WTC11 (cell line): ENCODE results near the gene ZNF415. TPM values are rescaled to one million over a fixed set of nuclear protein-coding genes. Genes with fewer than 3 reads are reported as not detected.

Experiments
- ATAC-seq: fragments of 200-7000 bp; cut with Tn5 transposase; 2 replicates; pipeline ENCODE4 v1.10.0; 2021; ENCODE audit warnings: mild to moderate bottlenecking, moderate library complexity
- CTCF ChIA-PET: fragments of 300-600 bp; sonication (Branson Sonifier 250); formaldehyde crosslinking; loops from one replicate; lab custom pipeline; 2021; ENCODE audit warnings: antibody characterized with exemption; lab: Charles Lee
- POLR2A ChIA-PET: fragments of 350-600 bp; sonication (Branson Sonifier 250); formaldehyde crosslinking; loops from one replicate; lab custom pipeline; 2021; ENCODE audit warnings: antibody characterized with exemption; lab: Charles Lee
- DNase-seq: peaks from one replicate; pipeline ENCODE4 v3.0.0; 2021; ENCODE audit warnings: low spot score
- H3K27ac Mint-ChIP-seq: 2 replicates; pipeline ENCODE4 v1.8.0; 2021; ENCODE audit warnings: mixed read lengths
- H3K27me3 Mint-ChIP-seq: 2 replicates; pipeline ENCODE4 v1.8.0; 2021; ENCODE audit warnings: low read depth, mild to moderate bottlenecking, moderate library complexity, mixed read lengths
- H3K36me3 Mint-ChIP-seq: 2 replicates; pipeline ENCODE4 v1.8.0; 2021; ENCODE audit warnings: mixed read lengths
- H3K4me1 Mint-ChIP-seq: 2 replicates; pipeline ENCODE4 v1.8.0; 2022; ENCODE audit warnings: mixed read lengths
- H3K4me3 Mint-ChIP-seq: 2 replicates; pipeline ENCODE4 v1.8.0; 2021; ENCODE audit warnings: mild to moderate bottlenecking, moderate library complexity, mixed read lengths
- H3K9me3 Mint-ChIP-seq: 2 replicates; pipeline ENCODE4 v1.8.0; 2021; ENCODE audit warnings: mixed read lengths
- ATF1 ChIP-seq: sonication (generic); formaldehyde crosslinking; IDR thresholded peaks from 2 replicates; pipeline ENCODE4 v1.8.1; 2023; ENCODE audit warnings: mild to moderate bottlenecking, moderate library complexity, missing genetic modification reagents
- CREB1 ChIP-seq: sonication (generic); formaldehyde crosslinking; IDR thresholded peaks from 2 replicates; pipeline ENCODE4 v1.8.0; 2023; ENCODE audit warnings: mild to moderate bottlenecking, missing genetic modification reagents
- ELF4 ChIP-seq: sonication (generic); formaldehyde crosslinking; IDR thresholded peaks from 2 replicates; pipeline ENCODE4 v1.8.1; 2022; ENCODE audit warnings: low read depth, mild to moderate bottlenecking, moderate library complexity, missing genetic modification reagents
- FOXK1 ChIP-seq: sonication (generic); formaldehyde crosslinking; IDR thresholded peaks from 2 replicates; pipeline ENCODE4 v1.8.0; 2022; ENCODE audit warnings: mild to moderate bottlenecking, moderate library complexity, missing genetic modification reagents
- HMGA2 ChIP-seq: fragments of 250-450 bp; sonication (Bioruptor Pico); IDR thresholded peaks from 2 replicates; pipeline ENCODE4 v1.4.0; 2021; ENCODE audit warnings: mild to moderate bottlenecking, moderate library complexity
- MXD4 ChIP-seq: fragments of 250-450 bp; sonication (Bioruptor Pico); IDR thresholded peaks from 2 replicates; pipeline ENCODE4 v1.8.0; 2021; ENCODE audit warnings: mild to moderate bottlenecking, moderate library complexity, borderline replicate concordance
- NFATC4 ChIP-seq: fragments of 250-450 bp; sonication (Bioruptor Pico); IDR thresholded peaks from 2 replicates; pipeline ENCODE4 v1.9.0; 2021; ENCODE audit warnings: mild to moderate bottlenecking
- NFE2L1 ChIP-seq: sonication (generic); formaldehyde crosslinking; IDR thresholded peaks from 2 replicates; pipeline ENCODE4 v1.8.1; 2023; ENCODE audit warnings: missing genetic modification reagents
- NFYB ChIP-seq: sonication (generic); formaldehyde crosslinking; conservative IDR thresholded peaks from 2 replicates; pipeline ENCODE4 v1.8.0; 2022; ENCODE audit warnings: low read depth, missing genetic modification reagents
- RORB ChIP-seq: fragments of 250-450 bp; sonication (Bioruptor Pico); IDR thresholded peaks from 2 replicates; pipeline ENCODE4 v1.9.0; 2021; ENCODE audit warnings: mild to moderate bottlenecking
- SP1 ChIP-seq: sonication (generic); formaldehyde crosslinking; conservative IDR thresholded peaks from 2 replicates; pipeline ENCODE4 v1.8.1; 2022; ENCODE audit warnings: missing genetic modification reagents
- ZNF263 ChIP-seq: sonication (generic); formaldehyde crosslinking; IDR thresholded peaks from 2 replicates; pipeline ENCODE4 v1.8.1; 2022; ENCODE audit warnings: low read depth, mild to moderate bottlenecking, moderate library complexity, missing genetic modification reagents
- ZNF396 ChIP-seq: fragments of 250-450 bp; sonication (Bioruptor Pico); IDR thresholded peaks from 2 replicates; pipeline ENCODE4 v1.8.0; 2021; ENCODE audit warnings: mild to moderate bottlenecking, moderate library complexity, borderline replicate concordance
- ZNF416 ChIP-seq: fragments of 250-450 bp; sonication (Bioruptor Pico); IDR thresholded peaks from 2 replicates; pipeline ENCODE4 v1.9.0; 2021; ENCODE audit warnings: mild to moderate bottlenecking, inconsistent platforms
- ZNF423 ChIP-seq: fragments of 250-450 bp; sonication (Bioruptor Pico); IDR thresholded peaks from 2 replicates; pipeline ENCODE4 v2.1.2; 2022; ENCODE audit warnings: mild to moderate bottlenecking, moderate library complexity
- total RNA-seq: library from RNA; stranded (reverse); gene quantifications from 3 replicates; pipeline ENCODE4 v1.2.3, GENCODE V29; 2021
- TF ChIP-seq, protein P1 (sequence below): sonication (generic); formaldehyde crosslinking; IDR thresholded peaks from 2 replicates; pipeline ENCODE4 v1.8.0; 2022; ENCODE audit warnings: missing genetic modification reagents
- TF ChIP-seq, protein P2 (sequence below): sonication (generic); formaldehyde crosslinking; IDR thresholded peaks from 2 replicates; pipeline ENCODE4 v1.8.1; 2022; ENCODE audit warnings: low read depth, mild to moderate bottlenecking, moderate library complexity, missing genetic modification reagents, borderline replicate concordance
- TF ChIP-seq, protein P3 (sequence below): sonication (generic); formaldehyde crosslinking; IDR thresholded peaks from 2 replicates; pipeline ENCODE4 v1.8.1; 2023; ENCODE audit warnings: mild to moderate bottlenecking, missing genetic modification reagents
- TF ChIP-seq, protein P4 (sequence below): fragments of 250-450 bp; sonication (Bioruptor Pico); IDR thresholded peaks from 2 replicates; pipeline ENCODE4 v1.9.0; 2021; ENCODE audit warnings: mild to moderate bottlenecking, borderline replicate concordance
- TF ChIP-seq, protein P5 (sequence below): fragments of 250-450 bp; sonication (Bioruptor Pico); IDR thresholded peaks from 2 replicates; pipeline ENCODE4 v1.8.0; 2021; ENCODE audit warnings: mild to moderate bottlenecking
- TF ChIP-seq, protein P6 (sequence below): sonication (generic); formaldehyde crosslinking; IDR thresholded peaks from 2 replicates; pipeline ENCODE4 v1.8.0; 2023; ENCODE audit warnings: mild to moderate bottlenecking, missing genetic modification reagents

Gene ZNF415
- total RNA-seq, 1 experiment from 2014 or later = 11.2 TPM

DNA sequence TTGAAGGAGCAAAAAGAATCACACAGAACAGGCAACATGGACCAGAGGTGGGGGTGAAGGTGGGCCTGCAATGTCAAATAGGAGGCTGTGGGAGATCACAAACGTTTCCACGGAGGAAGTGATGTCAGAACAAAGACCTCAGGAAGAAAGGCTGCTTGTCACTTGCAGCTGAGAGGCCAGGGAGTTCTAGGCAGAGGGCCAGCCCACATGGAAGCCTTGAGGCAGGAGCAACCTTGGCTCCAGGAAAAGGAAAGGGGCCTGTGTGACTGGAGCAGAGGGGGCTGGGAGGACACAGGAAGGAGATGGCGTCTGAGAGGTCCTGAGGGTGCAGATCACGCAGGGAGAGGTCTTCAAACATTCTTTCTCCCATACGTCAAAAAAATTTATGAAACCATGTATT lies 45.8 kb downstream of the ZNF415 start (continued):
- TF ChIP-seq, protein P1, sequence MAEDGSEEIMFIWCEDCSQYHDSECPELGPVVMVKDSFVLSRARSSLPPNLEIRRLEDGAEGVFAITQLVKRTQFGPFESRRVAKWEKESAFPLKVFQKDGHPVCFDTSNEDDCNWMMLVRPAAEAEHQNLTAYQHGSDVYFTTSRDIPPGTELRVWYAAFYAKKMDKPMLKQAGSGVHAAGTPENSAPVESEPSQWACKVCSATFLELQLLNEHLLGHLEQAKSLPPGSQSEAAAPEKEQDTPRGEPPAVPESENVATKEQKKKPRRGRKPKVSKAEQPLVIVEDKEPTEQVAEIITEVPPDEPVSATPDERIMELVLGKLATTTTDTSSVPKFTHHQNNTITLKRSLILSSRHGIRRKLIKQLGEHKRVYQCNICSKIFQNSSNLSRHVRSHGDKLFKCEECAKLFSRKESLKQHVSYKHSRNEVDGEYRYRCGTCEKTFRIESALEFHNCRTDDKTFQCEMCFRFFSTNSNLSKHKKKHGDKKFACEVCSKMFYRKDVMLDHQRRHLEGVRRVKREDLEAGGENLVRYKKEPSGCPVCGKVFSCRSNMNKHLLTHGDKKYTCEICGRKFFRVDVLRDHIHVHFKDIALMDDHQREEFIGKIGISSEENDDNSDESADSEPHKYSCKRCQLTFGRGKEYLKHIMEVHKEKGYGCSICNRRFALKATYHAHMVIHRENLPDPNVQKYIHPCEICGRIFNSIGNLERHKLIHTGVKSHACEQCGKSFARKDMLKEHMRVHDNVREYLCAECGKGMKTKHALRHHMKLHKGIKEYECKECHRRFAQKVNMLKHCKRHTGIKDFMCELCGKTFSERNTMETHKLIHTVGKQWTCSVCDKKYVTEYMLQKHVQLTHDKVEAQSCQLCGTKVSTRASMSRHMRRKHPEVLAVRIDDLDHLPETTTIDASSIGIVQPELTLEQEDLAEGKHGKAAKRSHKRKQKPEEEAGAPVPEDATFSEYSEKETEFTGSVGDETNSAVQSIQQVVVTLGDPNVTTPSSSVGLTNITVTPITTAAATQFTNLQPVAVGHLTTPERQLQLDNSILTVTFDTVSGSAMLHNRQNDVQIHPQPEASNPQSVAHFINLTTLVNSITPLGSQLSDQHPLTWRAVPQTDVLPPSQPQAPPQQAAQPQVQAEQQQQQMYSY = no peak
- TF ChIP-seq RORB (CRISPR knock-in tag) (no peak), NFYB (CRISPR knock-in tag) (no peak), FOXK1 (CRISPR knock-in tag) (no peak), HMGA2 (CRISPR knock-in tag) (no peak)
- TF ChIP-seq, protein P2, sequence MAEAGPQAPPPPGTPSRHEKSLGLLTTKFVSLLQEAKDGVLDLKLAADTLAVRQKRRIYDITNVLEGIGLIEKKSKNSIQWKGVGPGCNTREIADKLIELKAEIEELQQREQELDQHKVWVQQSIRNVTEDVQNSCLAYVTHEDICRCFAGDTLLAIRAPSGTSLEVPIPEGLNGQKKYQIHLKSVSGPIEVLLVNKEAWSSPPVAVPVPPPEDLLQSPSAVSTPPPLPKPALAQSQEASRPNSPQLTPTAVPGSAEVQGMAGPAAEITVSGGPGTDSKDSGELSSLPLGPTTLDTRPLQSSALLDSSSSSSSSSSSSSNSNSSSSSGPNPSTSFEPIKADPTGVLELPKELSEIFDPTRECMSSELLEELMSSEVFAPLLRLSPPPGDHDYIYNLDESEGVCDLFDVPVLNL (CRISPR knock-in tag) = no peak
- TF ChIP-seq, protein P3, sequence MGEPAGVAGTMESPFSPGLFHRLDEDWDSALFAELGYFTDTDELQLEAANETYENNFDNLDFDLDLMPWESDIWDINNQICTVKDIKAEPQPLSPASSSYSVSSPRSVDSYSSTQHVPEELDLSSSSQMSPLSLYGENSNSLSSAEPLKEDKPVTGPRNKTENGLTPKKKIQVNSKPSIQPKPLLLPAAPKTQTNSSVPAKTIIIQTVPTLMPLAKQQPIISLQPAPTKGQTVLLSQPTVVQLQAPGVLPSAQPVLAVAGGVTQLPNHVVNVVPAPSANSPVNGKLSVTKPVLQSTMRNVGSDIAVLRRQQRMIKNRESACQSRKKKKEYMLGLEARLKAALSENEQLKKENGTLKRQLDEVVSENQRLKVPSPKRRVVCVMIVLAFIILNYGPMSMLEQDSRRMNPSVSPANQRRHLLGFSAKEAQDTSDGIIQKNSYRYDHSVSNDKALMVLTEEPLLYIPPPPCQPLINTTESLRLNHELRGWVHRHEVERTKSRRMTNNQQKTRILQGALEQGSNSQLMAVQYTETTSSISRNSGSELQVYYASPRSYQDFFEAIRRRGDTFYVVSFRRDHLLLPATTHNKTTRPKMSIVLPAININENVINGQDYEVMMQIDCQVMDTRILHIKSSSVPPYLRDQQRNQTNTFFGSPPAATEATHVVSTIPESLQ (CRISPR knock-in tag) = no peak

DNA sequence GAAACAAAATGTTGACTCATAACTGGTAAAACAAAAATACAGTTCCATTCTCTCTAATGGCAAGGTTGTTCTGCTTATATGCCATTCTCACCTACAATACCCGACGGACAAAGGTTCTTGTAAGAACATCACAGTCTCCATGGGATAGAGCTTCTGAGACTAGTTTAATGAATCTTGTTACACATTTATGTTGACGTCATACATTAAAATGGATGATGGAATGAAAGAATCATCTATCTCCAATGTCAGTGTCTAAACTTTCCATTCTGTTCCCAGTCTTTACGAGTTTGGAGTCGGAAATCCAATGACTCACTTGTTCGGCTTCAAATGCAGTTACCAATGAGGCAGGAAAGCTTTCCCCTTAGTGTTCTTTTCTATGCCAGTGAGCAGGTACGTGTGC lies 47.2 kb downstream of the ZNF415 start:
- CTCF ChIA-PET = interaction anchor here (3.1 kb wide), 1 partner anchor 8 kb away, joined by 13 read pairs; no protein-coding TSS in a partner anchor
- ATAC-seq (no peak), DNase-seq (no peak)
- no peaks in the 10 kb centered on the region for H3K27me3 Mint-ChIP-seq
- no peak overlapping the region for H3K4me3 Mint-ChIP-seq
- peaks cover 15% of the 10 kb centered on the region for H3K9me3 Mint-ChIP-seq
- no peaks in the 10 kb centered on the region for H3K4me1 Mint-ChIP-seq
- H3K27ac Mint-ChIP-seq = no peak overlapping the region
- POLR2A ChIA-PET = interaction anchor here (0.7 kb wide), 1 partner anchor 349 kb away, joined by 3 read pairs; no protein-coding TSS in a partner anchor
- peaks cover 85% of the 10 kb centered on the region for H3K36me3 Mint-ChIP-seq
- TF ChIP-seq ZNF396 (CRISPR knock-in tag) (no peak), ZNF416 (no peak), ELF4 (CRISPR knock-in tag) (no peak), ZNF423 (CRISPR knock-in tag) (no peak), NFE2L1 (CRISPR knock-in tag) (no peak), SP1 (CRISPR knock-in tag) (no peak), ZNF263 (no peak), MXD4 (no peak), NFATC4 (CRISPR knock-in tag) (no peak), ATF1 (CRISPR knock-in tag) (no peak), CREB1 (CRISPR knock-in tag) (no peak)
- TF ChIP-seq, protein P4, sequence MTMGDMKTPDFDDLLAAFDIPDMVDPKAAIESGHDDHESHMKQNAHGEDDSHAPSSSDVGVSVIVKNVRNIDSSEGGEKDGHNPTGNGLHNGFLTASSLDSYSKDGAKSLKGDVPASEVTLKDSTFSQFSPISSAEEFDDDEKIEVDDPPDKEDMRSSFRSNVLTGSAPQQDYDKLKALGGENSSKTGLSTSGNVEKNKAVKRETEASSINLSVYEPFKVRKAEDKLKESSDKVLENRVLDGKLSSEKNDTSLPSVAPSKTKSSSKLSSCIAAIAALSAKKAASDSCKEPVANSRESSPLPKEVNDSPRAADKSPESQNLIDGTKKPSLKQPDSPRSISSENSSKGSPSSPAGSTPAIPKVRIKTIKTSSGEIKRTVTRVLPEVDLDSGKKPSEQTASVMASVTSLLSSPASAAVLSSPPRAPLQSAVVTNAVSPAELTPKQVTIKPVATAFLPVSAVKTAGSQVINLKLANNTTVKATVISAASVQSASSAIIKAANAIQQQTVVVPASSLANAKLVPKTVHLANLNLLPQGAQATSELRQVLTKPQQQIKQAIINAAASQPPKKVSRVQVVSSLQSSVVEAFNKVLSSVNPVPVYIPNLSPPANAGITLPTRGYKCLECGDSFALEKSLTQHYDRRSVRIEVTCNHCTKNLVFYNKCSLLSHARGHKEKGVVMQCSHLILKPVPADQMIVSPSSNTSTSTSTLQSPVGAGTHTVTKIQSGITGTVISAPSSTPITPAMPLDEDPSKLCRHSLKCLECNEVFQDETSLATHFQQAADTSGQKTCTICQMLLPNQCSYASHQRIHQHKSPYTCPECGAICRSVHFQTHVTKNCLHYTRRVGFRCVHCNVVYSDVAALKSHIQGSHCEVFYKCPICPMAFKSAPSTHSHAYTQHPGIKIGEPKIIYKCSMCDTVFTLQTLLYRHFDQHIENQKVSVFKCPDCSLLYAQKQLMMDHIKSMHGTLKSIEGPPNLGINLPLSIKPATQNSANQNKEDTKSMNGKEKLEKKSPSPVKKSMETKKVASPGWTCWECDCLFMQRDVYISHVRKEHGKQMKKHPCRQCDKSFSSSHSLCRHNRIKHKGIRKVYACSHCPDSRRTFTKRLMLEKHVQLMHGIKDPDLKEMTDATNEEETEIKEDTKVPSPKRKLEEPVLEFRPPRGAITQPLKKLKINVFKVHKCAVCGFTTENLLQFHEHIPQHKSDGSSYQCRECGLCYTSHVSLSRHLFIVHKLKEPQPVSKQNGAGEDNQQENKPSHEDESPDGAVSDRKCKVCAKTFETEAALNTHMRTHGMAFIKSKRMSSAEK (CRISPR knock-in tag) = no peak
- TF ChIP-seq, protein P5, sequence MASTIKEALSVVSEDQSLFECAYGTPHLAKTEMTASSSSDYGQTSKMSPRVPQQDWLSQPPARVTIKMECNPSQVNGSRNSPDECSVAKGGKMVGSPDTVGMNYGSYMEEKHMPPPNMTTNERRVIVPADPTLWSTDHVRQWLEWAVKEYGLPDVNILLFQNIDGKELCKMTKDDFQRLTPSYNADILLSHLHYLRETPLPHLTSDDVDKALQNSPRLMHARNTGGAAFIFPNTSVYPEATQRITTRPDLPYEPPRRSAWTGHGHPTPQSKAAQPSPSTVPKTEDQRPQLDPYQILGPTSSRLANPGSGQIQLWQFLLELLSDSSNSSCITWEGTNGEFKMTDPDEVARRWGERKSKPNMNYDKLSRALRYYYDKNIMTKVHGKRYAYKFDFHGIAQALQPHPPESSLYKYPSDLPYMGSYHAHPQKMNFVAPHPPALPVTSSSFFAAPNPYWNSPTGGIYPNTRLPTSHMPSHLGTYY (CRISPR knock-in tag) = no peak
- TF ChIP-seq, protein P6, sequence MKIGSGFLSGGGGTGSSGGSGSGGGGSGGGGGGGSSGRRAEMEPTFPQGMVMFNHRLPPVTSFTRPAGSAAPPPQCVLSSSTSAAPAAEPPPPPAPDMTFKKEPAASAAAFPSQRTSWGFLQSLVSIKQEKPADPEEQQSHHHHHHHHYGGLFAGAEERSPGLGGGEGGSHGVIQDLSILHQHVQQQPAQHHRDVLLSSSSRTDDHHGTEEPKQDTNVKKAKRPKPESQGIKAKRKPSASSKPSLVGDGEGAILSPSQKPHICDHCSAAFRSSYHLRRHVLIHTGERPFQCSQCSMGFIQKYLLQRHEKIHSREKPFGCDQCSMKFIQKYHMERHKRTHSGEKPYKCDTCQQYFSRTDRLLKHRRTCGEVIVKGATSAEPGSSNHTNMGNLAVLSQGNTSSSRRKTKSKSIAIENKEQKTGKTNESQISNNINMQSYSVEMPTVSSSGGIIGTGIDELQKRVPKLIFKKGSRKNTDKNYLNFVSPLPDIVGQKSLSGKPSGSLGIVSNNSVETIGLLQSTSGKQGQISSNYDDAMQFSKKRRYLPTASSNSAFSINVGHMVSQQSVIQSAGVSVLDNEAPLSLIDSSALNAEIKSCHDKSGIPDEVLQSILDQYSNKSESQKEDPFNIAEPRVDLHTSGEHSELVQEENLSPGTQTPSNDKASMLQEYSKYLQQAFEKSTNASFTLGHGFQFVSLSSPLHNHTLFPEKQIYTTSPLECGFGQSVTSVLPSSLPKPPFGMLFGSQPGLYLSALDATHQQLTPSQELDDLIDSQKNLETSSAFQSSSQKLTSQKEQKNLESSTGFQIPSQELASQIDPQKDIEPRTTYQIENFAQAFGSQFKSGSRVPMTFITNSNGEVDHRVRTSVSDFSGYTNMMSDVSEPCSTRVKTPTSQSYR = no peak
